GM23338 (cell line): ENCODE measurements around the gene NEMP1. TPM values are rescaled to one million over a fixed set of nuclear protein-coding genes. Genes with fewer than 3 reads are reported as not detected.

Source experiments
- ATAC-seq: fragments of 200-7000 bp; cut with Tn5 transposase; 3 replicates; pipeline ENCODE4 v1.9.1; 2020
- DNase-seq: peaks from one replicate; pipeline ENCODE4 v3.0.0-alpha.2; 2015; ENCODE audit warnings: low spot score
- H2AFZ ChIP-seq: fragments of 200-600 bp; sonication (generic); 2 replicates; pipeline ENCODE4 v1.8.0; 2016; ENCODE audit warnings: antibody characterized with exemption, mild to moderate bottlenecking, moderate library complexity
- H3F3A ChIP-seq: fragments of 200-600 bp; sonication (generic); replicated peaks from 2 replicates; pipeline ENCODE4 v1.8.0; 2017; ENCODE audit warnings: antibody characterized with exemption, mixed run types, low read depth
- H3K27ac ChIP-seq: fragments of 200-600 bp; sonication (generic); 2 replicates; pipeline ENCODE4 v1.6.1; 2016; ENCODE audit warnings: low read depth
- H3K27me3 ChIP-seq: fragments of 200-600 bp; sonication (generic); 2 replicates; pipeline ENCODE4 v1.8.0; 2016; ENCODE audit warnings: mild to moderate bottlenecking, mixed run types, moderate library complexity; ENCODE audit not compliant: insufficient read depth
- H3K36me3 ChIP-seq: fragments of 200-600 bp; sonication (generic); 2 replicates; pipeline ENCODE4 v1.8.0; 2016; ENCODE audit warnings: mild to moderate bottlenecking; ENCODE audit not compliant: insufficient read depth
- H3K4me1 ChIP-seq: fragments of 200-600 bp; sonication (generic); 2 replicates; pipeline ENCODE4 v1.8.0; 2016; ENCODE audit warnings: mild to moderate bottlenecking, moderate library complexity; ENCODE audit not compliant: insufficient read depth
- H3K4me2 ChIP-seq: fragments of 200-600 bp; sonication (generic); 2 replicates; pipeline ENCODE4 v1.7.1; 2017; ENCODE audit warnings: mixed run types
- H3K4me3 ChIP-seq: fragments of 200-600 bp; sonication (generic); 2 replicates; pipeline ENCODE4 v1.6.1; 2016; ENCODE audit warnings: mixed run types
- H3K79me2 ChIP-seq: fragments of 200-600 bp; sonication (generic); replicated peaks from 2 replicates; pipeline ENCODE4 v1.8.0; 2017; ENCODE audit warnings: mild to moderate bottlenecking; ENCODE audit not compliant: insufficient read depth
- H3K9me2 ChIP-seq: fragments of 200-600 bp; sonication (generic); 2 replicates; pipeline ENCODE4 v1.8.0; 2017; ENCODE audit not compliant: insufficient read depth
- H4K20me1 ChIP-seq: fragments of 200-600 bp; sonication (generic); replicated peaks from 2 replicates; pipeline ENCODE4 v1.8.0; 2017; ENCODE audit warnings: mild to moderate bottlenecking; ENCODE audit not compliant: insufficient read depth
- H3K27ac Mint-ChIP-seq: 2 replicates; pipeline ENCODE4 v1.8.0; 2020; ENCODE audit warnings: inconsistent platforms, mild to moderate bottlenecking, moderate library complexity, mixed read lengths
- H3K27me3 Mint-ChIP-seq: 3 replicates; pipeline ENCODE4 v1.8.0; 2022; ENCODE audit warnings: low read depth, mild to moderate bottlenecking, moderate library complexity, mixed read lengths, inconsistent platforms; ENCODE audit not compliant: insufficient read depth, poor library complexity
- H3K36me3 Mint-ChIP-seq: 3 replicates; pipeline ENCODE4 v1.8.0; 2021; ENCODE audit warnings: low read depth, mild to moderate bottlenecking, inconsistent platforms, moderate library complexity, mixed read lengths
- H3K4me1 Mint-ChIP-seq: 3 replicates; pipeline ENCODE4 v1.8.0; 2020; ENCODE audit warnings: mild to moderate bottlenecking, inconsistent platforms, mixed read lengths
- H3K4me3 Mint-ChIP-seq: 3 replicates; pipeline ENCODE4 v1.8.0; 2021; ENCODE audit warnings: moderate library complexity, mild to moderate bottlenecking, inconsistent platforms, mixed read lengths
- H3K9me3 Mint-ChIP-seq: 3 replicates; pipeline ENCODE4 v1.8.0; 2020; ENCODE audit warnings: moderate library complexity, mild to moderate bottlenecking, inconsistent platforms, mixed read lengths
- CTCF ChIP-seq, 2 experiments: fragments of 200-600 bp in 1 of 2; sonication (generic) in 1 of 2; conservative IDR thresholded peaks; 2 replicates each; pipeline versions ENCODE4 v1.5.1 to v1.6.1; 2016 to 2017; ENCODE audit warnings: antibody characterized with exemption in 2 of 2, low read depth in 2 of 2, mild to moderate bottlenecking in 2 of 2, moderate library complexity in 1 of 2
- ETS1 ChIP-seq: IDR thresholded peaks from 2 replicates; pipeline ENCODE4 v1.6.1; 2016; ENCODE audit warnings: antibody characterized with exemption
- EZH2 ChIP-seq: fragments of 200-600 bp; sonication (generic); IDR thresholded peaks from one replicate; pipeline ENCODE4 v1.8.0; 2017; ENCODE audit warnings: antibody characterized with exemption, mild to moderate bottlenecking, low read depth; ENCODE audit not compliant: unreplicated experiment
- JUNB ChIP-seq: IDR thresholded peaks from one replicate; pipeline ENCODE4 v1.6.1; 2016; ENCODE audit warnings: antibody characterized with exemption; ENCODE audit not compliant: unreplicated experiment
- NANOG ChIP-seq: IDR thresholded peaks from 2 replicates; pipeline ENCODE4 v1.6.1; 2016; ENCODE audit warnings: antibody characterized with exemption, borderline replicate concordance
- POLR2AphosphoS5 ChIP-seq: IDR thresholded peaks from 2 replicates; pipeline ENCODE4 v1.6.1; 2016; ENCODE audit warnings: antibody characterized with exemption, low read depth
- REST ChIP-seq: IDR thresholded peaks from one replicate; pipeline ENCODE4 v1.6.1; 2018; ENCODE audit warnings: antibody characterized with exemption; ENCODE audit not compliant: unreplicated experiment
- ZNF331 ChIP-seq: fragments of 250-450 bp; sonication (Bioruptor Pico); IDR thresholded peaks from 2 replicates; pipeline ENCODE4 v1.5.0; 2020; ENCODE audit warnings: low read depth, mild to moderate bottlenecking, moderate library complexity
- ZNF462 ChIP-seq: fragments of 250-450 bp; sonication (Bioruptor Pico); IDR thresholded peaks from 2 replicates; pipeline ENCODE4 v1.5.0; 2020; ENCODE audit warnings: mild to moderate bottlenecking, moderate library complexity
- polyA plus RNA-seq: library from polyadenylated mRNA; unstranded; fragments of >200 nt; fragmentation: Nextera tagmentation; extraction: Ambion mirVana; gene quantifications from 2 replicates; pipeline ENCODE4 v1.2.1, GENCODE V29; 2016
- total RNA-seq: library from RNA; depleted of rRNA; stranded (reverse); fragments of >200 nt; shearing (Covaris generic); gene quantifications from 2 replicates; pipeline ENCODE4 v1.2.3, GENCODE V29; 2014

NEMP1 gene
- total and polyA plus RNA-seq, 2 experiments from 2014 or later, result 11.9 to 35.0 TPM

GRCh38 chr12:57089271-57090245, 11.0 kb upstream of the NEMP1 start:
- ATAC-seq (peak; percentile 0; the same call in 2 of the 3 replicates), DNase-seq (peak; percentile 49)
- peaks cover 26% of the 10 kb centered on the region for H3K4me1 ChIP-seq
- H3K79me2 ChIP-seq, result peaks cover 8% of the 10 kb centered on the region; the same call in 1 of the 2 replicates
- H3K27ac Mint-ChIP-seq, result peak overlapping the region; percentile 37; the same call in 1 of the 2 replicates
- peak overlapping the region; percentile 88 for H3K4me3 ChIP-seq
- no peaks in the 10 kb centered on the region; the same call in 1 of the 2 replicates for H4K20me1 ChIP-seq
- peaks cover 52% of the 10 kb centered on the region for H3K4me1 Mint-ChIP-seq
- H3F3A ChIP-seq, result peaks cover 17% of the 10 kb centered on the region
- H3K9me2 ChIP-seq, result no peaks in the 10 kb centered on the region
- no peaks in the 10 kb centered on the region for H3K27me3 ChIP-seq
- peaks cover 32% of the 10 kb centered on the region for H3K27me3 Mint-ChIP-seq
- peak overlapping the region; percentile 96 for H3K4me2 ChIP-seq
- no peak overlapping the region for H2AFZ ChIP-seq
- no peak for TF ChIP-seq JUNB
- TF ChIP-seq NANOG, result no peak
- no peak for TF ChIP-seq ZNF331 (CRISPR knock-in tag)
- TF ChIP-seq REST, result no peak
- no peak for TF ChIP-seq POLR2AphosphoS5
- no peak for TF ChIP-seq CTCF (conservative IDR thresholded peaks at IDR 0.05; ENCODE audit: low read depth in 2 of 2)
- TF ChIP-seq EZH2, result no peak
- TF ChIP-seq ETS1, result no peak
- TF ChIP-seq ZNF462, result no peak
- H3K36me3 ChIP-seq, result no peaks in the 10 kb centered on the region
- peaks cover 34% of the 10 kb centered on the region for H3K36me3 Mint-ChIP-seq
- H3K4me3 Mint-ChIP-seq, result peak overlapping the region; percentile 93
- no peaks in the 10 kb centered on the region for H3K9me3 Mint-ChIP-seq
- no peak overlapping the region for H3K27ac ChIP-seq
